Measurements from ENCODE around the gene MRPL58. TPM values are rescaled to one million over a fixed set of nuclear protein-coding genes. Genes with fewer than 3 reads are reported as not detected.
A peak's percentile ranks its signal among the peaks of the same experiment; 100 is the strongest.

MRPL58 gene
- total RNA-seq, 1 experiment from 2014 or later, result 135 TPM

DNA sequence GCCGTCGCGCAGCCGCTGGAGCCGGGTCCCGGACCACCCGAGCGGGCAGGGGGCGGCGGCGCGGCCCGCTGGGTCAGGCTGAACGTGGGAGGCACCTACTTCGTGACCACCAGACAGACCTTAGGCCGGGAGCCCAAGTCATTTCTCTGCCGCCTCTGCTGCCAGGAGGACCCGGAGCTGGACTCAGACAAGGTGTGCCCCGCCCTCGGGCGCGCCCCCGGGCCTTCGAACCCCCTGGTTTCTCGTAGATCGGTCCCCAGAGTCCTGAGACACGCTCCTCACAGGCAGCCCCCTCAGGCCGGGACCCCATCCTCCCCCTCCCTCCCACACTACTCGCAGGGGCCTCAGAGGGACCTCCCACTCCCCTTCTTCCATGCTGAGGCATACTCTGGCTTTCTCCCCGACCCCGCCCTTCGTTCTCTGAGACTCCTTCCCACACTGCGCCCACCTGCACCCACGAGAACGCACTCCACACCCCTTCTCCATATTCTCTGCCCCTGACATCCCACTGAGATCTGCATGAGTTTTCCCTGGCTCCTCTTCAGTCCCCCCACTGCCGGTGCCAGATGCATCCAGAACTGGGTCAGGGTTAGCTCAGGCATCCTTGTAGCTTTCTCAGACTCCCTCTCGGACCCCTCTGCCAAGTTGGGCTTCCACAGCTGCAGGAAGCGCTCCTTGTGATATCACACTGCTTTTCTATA, 35.1 kb downstream of the MRPL58 start:
- DNase-seq (ENCODE audit: low spot score), result no peak

- DNase-seq (ENCODE audit: low spot score), result no peak
These were observed 35.9 kb downstream of the MRPL58 start for GRCh38 chr17:75048249-75048878.

DNA sequence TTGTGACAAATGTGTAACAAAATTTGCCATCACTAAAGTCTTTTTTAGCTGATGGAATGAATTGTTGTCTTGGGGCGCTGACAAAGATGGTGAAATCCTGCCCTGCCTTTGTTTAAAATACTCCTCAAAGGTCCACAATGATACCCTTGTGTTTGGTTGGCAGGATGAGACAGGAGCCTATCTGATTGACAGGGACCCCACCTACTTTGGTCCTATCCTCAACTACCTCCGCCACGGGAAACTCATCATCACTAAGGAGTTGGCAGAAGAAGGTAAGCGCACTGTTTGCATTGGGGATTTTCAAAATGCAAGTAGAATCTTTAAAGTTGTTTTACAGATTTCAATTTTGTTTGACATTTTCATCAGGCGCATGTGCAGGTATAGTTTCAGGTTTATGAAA, 36.6 kb downstream of the MRPL58 start:
- DNase-seq (ENCODE audit: low spot score), result no peak

DNA sequence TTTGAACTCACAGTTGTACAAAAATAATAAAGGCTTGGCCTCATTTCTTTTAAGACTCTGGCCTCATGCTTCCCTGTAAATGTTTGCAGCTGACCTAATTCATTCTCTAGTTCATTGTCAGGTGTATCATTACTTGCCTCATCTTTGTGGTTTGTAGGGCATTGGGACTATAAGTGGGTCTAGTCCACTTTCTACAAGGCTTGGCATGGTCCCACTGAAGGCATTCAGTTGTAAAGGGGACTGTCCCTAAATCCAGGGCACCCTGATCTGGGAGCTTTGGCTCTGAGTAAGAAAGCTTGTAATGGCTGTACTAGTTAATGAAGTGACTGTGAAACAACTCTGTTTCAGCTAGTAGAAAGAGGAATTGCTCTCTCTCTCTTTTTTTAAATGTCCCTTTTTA, 37.2 kb downstream of the MRPL58 start:
- no peak for DNase-seq (ENCODE audit: low spot score)

DNA sequence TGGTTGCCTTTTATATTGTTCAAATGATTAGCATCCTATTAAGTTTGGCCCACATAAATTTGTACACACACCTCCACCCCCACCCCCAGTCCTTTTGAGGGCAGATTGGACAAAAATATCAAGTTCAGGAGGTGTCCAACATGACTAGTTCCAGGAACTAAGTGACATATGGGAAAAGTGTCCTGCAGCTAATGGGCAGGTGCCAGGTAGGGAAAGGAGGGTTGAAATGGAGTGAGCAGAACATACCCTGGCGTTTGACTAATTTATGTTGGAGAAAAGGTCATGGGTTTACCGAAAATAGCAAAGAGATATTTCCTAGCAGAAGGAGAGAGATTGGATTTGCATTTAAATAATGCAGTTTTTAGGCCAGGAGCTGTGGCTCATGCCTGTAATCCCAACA, 39.5 kb downstream of the MRPL58 start:
- no peak for DNase-seq (ENCODE audit: low spot score)

- DNase-seq (ENCODE audit: low spot score), result peak; percentile 38
These were observed 47.2 kb downstream of the MRPL58 start for GRCh38 chr17:75059369-75060345.

- no peak for DNase-seq (ENCODE audit: low spot score)
These were observed 48.1 kb downstream of the MRPL58 start for GRCh38 chr17:75060434-75061054.

DNA sequence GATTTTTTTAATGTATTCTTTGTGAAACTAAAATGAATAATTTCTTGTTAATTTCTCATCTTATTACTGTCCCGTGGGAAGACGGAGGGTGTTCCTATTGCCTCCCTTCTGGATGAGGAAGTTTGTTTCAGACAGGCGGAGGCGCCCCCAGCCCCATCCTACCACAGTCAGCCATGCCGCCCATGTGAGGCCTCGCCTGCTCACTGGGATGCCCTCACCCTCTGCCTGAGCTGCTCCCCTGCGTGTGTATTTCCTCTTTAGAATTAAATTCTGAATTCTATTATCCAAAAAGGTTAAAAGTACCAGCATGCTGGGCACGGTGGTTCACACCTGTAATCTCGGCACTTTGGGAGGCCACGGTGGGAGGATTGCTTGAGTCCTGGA, 48.6 kb downstream of the MRPL58 start:
- DNase-seq (ENCODE audit: low spot score), result no peak

DNA sequence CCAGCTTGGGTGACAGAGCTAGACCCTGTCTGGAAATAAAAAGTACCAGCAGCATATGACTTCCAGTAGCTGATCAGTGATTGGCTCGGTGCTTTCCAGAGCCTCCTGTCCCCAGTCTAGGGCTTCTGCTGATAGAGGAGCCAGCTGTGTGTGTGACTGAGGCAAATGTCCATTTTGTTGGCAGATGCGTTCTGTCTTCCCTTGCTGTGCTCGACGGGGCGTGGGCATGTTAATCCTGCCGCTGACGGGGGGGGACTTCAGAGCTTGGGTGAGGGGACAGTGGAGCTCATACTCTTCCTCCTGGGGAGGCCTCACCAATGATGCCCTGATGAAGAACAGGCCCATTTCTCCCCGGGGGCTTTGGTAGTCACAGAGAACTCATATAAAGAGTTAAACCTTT, 49.1 kb downstream of the MRPL58 start:
- no peak for DNase-seq (ENCODE audit: low spot score)

DNA sequence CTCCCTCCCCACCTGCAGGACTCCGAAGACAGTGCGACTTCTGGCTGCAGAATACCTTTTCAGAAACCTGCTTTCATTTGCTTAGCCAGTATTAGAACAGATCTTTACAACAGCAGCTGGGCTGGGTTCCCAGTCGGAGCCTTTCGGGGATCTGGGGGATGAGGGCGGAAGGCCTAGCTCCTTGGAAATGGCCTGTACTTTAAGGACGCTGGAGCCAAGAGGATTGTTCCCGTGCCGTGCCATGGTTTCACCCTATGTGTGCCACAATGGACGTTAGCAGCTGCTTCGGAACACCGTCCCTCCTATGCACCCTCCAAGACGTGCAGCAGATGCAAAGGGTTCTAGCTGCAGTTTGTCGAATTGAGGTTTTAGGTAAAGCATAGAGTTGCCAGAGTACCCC, 50.7 kb downstream of the MRPL58 start:
- no peak for DNase-seq (ENCODE audit: low spot score)

GRCh38 chr17:75063626-75064025, 51.2 kb downstream of the MRPL58 start:
- DNase-seq (ENCODE audit: low spot score), result no peak

DNA sequence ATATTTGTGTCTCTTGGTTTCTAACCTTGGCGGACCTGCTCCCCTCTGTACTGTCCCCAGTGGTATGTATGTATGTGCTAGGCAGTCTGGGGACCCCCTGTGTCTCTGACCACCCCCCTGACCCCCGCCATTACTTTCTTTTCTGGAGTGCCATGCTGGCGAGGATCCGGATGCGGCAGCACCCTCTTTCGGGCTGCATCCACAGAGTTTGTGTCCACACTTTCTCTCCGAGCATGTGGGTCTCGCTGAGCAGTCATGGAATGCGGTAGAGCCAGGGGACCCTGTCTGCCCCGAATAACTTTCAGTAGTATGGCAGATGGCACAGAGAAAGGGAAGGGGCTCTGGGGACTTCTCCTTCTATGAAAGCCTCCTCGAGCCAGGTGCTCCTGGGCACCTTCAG, 51.6 kb downstream of the MRPL58 start:
- DNase-seq (ENCODE audit: low spot score), result no peak

GRCh38 chr17:75064460-75064859, 52.0 kb downstream of the MRPL58 start:
- DNase-seq (ENCODE audit: low spot score), result no peak

- no peak for DNase-seq (ENCODE audit: low spot score)
These were observed 52.5 kb downstream of the MRPL58 start for GRCh38 chr17:75064867-75065561.

- peak; percentile 50 for DNase-seq (ENCODE audit: low spot score)
These were observed 53.2 kb downstream of the MRPL58 start for GRCh38 chr17:75065562-75066151.

DNA sequence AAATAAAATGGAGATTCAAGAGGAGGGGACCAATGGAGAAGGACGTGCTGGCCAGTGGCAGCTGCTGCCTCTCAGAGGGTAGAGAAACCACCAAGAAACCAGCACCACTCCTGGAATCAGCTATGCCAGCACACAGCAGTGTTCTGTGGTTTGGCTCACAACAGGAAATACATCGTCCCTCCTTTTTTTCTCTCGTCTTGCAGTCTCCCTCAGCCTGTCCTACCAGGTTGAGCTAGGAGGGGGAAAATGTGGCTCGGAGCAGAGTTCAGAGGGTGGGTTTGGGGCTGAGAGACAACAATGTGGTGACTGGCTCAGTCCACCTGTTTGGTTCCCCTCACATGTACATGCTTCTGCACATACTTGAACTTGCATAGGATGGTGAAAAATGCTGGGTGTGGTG, 55.4 kb downstream of the MRPL58 start:
- DNase-seq (ENCODE audit: low spot score), result peak; percentile 45

DNA sequence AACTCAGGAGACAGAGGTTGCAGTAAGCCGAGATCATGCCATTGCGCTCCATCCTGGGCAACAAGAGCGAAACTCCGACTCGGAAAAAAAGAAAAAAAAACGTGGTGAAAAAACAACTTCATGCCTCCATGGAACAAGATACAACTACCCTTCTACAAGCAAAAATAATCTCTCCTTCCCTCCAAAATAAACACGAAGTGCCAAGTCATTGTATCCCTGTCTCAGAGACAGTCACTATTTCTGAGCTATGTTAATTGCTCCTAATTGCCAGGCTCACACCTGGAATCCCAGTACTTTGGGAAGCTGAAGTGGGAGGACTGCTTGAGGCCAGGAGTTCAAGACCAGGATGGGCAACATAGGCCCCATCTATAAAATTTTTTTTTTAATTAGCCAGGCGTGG, 56.3 kb downstream of the MRPL58 start:
- no peak for DNase-seq (ENCODE audit: low spot score)

- DNase-seq (ENCODE audit: low spot score), result peak; percentile 52
These were observed 57.3 kb downstream of the MRPL58 start for GRCh38 chr17:75069783-75070182.

Measured in A172 (cell line).